Stimulated activated CD8-positive, alpha-beta memory T cell treated with anti-CD3 and anti-CD28 coated beads, Interleukin-2, amount 100 ng/mL, for 48 hours (primary cell): ENCODE results near the gene RNF7.
"Not testable (repeated sequence)": the region's sequence is repeated elsewhere in the genome, so short reads cannot be mapped to it uniquely, and the experiment has no call there.

Experiments used
- DNase-seq, 2 donors: peaks; one replicate each; pipeline ENCODE4 v3.0.0-alpha.2; 2020; ENCODE audit warnings: low read depth in 2 of 2

RNF7 gene

DNA sequence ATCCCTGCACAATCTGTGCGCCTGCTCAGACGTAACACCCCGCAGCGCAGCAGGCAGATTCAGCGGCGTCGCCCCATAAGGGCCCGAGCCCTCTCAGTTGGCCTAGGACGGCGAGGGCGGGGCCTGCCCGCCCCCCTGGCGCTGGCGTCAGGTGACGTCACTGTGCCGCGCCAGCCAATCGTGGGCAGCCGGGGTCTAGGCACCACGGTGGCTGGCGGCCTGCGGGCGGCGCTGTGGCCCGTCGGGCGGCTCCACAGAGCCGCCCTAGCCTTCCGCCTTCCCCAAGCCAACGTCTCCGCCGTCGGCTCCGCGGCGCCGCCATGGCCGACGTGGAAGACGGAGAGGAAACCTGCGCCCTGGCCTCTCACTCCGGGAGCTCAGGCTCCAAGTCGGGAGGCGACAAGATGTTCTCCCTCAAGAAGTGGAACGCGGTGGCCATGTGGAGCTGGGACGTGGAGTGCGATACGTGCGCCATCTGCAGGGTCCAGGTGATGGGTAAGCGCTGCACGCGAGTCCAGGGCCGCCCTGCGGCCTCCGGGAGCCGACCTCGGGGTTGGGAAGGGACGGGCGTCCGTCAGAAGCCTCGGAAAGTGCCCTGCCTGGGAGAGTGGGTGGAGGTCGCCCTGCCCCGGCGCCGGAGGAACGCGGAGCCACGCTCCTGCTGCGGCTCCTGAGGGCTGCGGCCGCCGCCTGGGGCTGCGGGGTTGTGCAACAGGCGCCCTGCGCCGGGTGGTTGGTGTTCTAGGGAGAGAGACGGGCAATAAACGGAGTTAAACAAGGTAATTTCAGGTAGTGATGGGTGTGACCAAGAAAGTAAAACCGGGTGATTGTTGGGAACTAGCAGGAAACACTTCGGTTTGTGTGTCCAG is at the start of gene RNF7:
Gene RNF7, plus strand, starts transcription at position 277 of the 869 bp plus-strand sequence. Its CDS starts 44 bp downstream, at position 321.
- peak; percentile 92 to 95 for DNase-seq

DNA sequence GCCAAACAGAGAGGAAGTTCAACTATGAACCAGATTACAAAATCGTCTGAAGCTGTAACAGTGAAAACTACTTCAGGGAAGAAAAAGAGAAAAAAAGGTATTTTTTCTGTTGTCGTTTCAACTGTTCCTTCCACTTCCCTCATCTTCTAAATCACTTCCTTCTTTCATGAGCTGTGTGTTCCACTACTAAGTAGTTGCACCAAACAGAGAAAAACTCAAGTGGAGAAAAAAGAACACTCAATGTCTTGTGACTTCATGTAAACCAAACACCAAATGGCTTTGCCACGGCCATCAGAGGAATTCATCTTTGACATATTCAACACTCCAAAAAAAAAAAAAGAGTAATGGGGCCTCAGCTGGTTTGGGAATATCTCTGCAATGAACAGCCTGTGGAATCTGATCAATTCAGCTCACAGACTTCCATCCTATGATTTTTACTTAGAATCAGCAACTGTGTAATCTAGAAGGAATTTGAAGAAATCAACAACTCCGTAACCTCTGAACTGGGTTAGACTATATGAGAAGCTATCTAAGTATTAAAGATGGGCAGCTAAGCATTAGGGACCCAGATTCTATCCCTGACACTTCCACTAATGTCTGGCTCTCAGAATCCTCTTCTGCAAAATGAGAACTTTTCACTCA is 47.5 kb upstream of the RNF7 start:
- no peak for DNase-seq

DNA sequence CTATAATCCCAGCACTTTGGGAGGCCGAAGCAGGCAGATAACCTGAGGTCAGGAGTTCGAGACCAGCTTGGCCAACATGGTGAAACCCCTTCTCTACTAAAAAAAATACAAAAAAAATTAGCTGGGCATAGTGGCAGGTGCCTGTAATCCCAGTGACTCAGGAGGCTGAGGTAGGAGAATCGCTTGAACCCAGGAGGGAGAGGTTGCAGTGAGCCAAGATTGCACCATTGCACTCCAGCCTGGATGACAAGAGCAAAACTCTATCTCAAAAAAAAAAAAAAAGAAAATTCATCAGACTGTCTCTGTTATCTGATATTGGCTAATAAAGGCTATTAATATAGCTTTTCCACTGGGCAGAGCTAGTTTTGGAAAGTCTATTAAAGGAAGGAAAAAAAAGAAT is 46.6 kb upstream of the RNF7 start:
- DNase-seq = not testable (repeated sequence)

DNA sequence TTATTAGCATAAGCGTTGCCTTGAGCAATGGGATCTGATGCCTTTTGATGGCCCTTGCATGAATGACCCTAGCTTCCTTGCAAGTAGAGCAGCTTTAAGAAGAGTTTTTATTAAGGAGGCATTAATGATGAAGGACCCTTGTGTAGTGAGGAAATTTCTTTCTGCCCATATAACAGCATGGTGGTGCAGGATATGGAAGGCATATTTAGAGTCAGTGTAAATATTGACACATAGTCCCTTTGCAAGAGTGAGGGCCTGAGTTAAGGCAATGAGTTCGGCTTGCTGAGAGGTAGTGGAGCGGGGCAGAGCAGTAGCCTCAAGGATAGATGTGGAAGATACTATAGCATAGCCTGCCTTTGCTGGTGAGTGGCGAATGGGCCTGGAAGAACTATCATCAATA is 45.1 kb upstream of the RNF7 start:
- not testable (repeated sequence) for DNase-seq

DNA sequence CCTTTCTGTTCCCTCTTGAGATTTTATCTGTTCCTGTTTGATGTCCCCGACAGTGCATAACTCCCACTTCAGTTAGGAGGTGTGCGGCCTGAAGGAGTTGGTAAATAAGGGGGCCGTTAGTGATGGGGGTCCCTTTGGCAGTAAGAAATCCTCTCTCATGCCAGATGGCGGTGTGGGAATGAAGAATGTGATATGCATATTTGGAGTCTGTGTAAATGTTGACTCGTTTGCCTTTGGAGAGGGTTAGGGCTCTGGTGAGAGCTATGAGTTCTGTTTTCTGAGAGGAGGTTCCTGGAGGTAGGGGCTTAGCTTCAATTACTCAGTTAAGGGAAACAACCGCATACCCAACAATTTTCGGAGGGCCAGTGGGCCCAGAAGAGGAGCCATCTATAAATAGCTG is 38.8 kb upstream of the RNF7 start:
- no peak for DNase-seq

DNA sequence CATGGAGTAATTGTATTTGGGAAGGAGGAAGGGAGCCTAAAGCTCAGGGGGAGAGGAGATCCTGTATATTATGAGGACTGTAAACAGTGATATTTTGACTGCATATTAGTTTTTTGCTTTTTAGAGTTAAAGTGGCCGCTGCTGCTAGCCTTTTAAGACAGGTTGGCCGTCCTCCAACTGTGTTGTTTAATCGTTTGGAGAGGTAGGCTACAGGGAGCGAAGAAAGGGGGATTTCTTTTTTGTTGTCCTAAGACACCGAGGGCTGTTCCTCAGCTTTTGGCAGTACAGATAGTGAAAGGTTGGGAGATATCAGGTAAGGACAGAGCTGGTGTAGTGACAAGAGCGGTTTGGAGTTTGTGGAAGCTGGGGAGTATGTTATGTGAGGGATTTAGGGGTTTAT is 38.2 kb upstream of the RNF7 start:
- DNase-seq = no peak

DNA sequence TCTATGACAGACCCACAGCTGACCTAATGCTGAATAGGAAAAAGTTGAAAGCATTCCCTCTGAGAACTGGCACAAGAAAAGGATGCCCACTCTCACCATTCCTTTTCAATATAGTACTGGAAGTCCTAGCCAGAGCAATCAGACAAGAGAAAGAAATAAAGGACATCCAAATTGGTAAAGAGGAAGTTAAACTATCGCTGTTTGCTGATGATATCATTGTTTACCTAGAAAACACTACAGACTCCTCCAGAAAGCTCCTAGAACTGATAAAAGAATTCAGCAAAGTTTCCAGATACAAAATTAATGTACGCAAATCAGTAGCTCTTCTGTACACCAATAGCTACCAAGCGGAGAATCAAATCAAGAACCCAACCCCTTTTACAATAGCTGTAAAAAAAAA is 34.7 kb upstream of the RNF7 start:
- DNase-seq = not testable (repeated sequence)

DNA sequence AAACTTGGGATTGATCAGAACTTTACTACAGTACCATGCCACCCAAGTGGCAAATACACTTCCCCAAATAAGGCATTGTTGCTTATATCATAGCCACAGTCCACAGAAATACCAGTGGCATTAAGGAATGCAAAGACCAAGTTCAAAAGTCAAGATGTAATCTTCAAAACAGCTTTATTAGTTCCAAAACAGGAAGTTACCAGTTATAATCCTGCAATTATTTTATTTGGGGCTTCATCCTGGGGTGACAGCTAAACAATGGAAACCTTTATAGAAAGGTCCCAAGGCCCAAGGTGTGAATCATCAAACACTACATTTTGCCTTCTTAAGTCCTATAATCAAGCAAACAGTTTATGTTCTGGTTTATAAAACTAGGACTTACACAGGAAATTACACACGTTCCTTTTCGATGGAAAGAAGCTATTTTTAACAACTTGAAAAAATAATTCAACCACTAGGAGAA is 30.3 kb upstream of the RNF7 start:
- no peak for DNase-seq

DNA sequence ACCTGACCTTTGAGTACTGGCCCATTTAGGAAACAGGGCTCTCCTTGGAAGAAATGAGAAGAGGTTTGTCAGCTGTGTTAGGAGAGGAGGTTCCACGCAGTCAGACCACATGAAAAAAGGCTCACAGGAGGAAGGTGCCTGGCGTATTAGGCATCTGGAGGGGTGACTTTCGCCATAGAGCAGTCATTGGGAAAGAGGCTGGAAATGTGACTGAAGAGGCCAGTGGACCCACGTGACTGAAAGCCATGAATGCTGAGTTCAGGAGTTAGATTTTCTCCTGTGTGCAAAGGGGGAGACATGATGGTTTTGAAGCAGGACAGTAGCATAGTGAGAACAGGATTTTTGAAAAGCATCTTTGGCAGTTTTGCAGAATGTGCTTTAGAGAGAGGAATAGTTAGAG is 29.7 kb upstream of the RNF7 start:
- no peak for DNase-seq

DNA sequence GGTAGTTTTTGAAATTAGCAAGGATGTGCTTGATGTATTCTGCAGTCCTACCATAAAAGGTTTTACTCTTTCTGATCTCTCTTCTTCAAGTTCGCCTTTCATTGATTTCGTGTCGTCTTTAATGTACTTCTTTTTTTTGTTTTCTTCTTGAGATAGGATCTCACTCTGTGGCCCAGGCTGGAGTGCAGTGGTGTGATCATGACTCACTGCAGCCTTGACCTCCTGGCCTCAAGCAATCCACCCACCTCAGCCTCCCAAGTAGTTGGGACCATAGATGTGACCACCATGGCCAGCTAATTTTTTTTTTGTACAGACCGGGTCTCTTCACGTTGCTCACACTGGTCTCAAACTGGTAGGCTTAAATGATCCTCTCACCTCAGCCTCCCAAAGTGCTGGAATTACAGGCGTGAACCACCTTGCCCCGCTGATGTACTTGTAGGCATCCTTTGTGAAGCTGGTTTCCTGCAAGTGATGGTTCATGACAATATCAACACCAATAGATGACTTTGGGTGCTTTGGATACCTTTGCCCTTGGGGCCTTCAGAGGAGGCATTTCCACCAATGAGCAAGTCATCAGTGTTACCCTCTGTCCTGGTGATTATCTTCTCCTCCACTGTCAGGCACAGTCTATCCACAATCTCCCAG is 28.9 kb upstream of the RNF7 start:
- no peak for DNase-seq

DNA sequence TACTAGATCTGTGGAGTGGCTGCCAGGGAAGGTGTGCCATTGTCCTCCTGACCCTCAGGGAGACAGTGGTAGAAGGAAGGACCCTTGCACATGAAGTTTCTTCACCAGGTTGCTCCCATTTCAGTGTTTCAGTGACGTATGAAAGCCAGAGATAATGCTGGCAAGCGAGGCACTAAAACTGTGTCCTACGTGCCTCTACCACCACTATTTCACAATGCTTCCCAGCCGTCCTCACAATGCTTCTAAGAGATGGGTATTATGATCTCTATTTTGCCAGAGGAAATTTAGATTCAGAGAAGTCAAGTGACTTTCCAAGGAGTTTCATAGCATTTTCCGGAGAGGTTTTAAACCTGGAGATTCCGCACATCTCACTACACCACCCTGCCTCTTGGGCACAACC is 28.0 kb upstream of the RNF7 start:
- no peak for DNase-seq

DNA sequence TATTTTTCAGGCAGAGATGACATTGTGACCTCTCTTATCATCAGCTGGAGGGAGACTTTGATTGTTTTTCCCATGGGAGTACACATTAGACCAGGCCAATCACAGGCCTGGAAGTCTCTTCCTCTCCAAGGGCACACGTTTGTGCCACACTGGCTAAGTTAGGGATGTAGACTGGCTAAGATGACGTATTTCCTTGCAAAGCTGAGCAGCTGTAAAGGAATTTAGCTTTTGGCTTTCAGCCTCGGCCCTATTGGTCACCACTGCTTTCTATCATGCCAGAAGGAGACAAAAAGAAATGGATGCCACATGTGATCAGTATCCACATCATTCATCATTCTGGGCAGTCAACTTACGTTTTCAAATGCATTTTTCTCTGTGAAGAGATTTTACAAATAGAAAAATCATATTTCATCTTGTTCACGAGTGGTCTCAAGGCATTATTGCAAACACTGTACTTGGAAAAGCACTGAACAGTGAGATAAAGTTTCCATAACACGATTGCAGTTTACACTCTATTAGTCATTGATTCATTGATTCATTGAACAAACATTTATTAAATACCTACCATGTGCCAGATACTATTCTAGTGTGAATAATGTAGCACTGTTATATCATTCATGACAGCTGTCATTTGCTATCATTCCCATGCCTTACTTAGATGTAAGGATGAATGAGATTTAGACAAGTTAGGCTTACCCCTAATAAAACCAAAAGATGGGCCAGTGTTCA is 27.0 kb upstream of the RNF7 start:
- DNase-seq = no peak

DNA sequence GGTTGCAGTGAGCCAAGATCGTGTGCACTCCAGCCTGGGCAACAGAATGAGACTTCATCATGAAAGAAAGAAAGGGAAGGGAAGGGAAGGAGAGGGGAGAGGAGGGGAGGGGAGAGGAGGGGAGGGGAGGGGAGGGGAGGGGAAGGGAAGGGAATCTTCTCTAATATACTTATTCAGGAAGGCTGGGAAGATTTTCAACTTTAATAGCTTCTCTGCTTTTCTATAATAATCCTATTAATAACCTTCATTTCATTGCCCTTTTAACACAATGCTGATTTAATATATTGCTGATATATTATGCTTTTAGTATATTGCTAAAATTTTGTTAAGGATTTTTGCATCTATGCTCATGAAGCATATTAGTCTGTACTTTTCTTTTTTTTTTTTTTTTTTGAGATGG is 23.4 kb upstream of the RNF7 start:
- DNase-seq = no peak

DNA sequence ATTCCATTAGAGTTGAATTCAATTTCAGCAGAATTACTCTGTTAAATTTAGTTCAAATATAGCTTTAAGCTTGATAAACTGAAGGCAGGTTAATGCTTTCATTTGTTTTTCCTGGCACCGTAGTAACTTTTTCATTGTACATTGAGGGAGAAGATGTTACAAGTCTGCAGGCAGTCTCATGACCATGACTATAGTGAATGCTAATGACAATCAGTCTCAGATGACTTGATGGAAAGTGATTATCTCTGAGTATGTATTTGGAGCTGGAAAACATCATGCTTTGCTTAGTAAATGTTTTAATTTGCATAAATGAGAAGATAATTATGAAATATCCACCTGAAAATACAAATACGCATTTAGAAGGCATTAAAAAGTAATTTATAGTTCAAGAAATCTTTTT is 16.0 kb upstream of the RNF7 start:
- DNase-seq = no peak

DNA sequence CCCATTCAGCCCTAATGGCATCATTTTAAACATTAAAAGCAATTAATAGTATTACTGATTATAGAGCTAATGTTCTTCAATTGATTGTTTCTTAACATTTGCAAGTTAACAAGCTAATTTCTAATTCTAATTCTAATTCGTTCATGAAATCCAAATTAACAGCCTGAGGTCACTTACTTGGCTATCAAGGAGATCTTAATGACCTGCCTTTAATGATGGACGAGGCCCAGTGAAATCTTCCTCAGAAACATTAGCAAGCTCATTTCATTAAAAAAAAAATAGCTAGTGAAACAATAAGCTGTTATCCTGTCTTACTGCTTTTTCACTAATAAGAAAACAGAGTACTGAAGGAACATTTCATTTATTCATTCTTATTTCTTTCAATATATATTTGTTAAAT is 15.4 kb upstream of the RNF7 start:
- no peak for DNase-seq

DNA sequence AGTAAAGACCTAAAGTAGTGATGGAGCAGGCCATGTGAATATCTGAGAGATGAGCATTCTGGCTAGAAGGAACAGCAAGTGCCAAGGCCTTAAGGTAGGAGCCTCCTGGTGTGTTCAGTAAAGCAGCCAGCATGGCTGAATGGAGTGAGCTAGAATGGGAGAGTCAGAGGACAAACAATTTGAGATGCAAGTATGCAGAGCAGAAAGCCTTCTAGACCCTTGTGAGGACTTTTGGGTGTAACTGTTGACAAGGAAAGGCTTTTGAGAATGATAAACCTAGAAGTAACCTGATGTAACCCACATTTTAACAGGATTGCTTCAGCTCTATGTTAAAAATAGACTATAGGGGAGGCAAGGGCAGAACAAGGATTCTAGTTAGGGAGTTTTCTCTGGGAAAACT is 14.8 kb upstream of the RNF7 start:
- no peak for DNase-seq

DNA sequence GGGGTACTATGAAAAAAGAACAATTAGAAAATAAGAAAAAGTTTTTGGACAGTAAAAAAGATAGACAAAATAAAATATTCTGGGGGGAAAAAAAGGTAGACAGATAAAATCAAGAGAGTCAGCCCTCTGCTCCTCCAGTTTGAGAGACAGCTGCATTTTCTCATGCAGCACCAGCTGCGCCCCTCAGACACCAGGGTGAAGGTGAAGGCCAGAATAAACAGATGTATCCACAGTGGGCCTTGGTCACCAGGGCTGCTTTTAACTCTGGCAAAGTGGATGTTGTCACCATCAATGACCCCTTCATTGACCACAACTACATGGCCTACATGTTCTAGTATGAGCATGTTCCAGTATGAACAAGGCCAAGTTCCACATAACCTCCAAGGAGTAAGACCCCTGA is 13.9 kb upstream of the RNF7 start:
- no peak for DNase-seq

DNA sequence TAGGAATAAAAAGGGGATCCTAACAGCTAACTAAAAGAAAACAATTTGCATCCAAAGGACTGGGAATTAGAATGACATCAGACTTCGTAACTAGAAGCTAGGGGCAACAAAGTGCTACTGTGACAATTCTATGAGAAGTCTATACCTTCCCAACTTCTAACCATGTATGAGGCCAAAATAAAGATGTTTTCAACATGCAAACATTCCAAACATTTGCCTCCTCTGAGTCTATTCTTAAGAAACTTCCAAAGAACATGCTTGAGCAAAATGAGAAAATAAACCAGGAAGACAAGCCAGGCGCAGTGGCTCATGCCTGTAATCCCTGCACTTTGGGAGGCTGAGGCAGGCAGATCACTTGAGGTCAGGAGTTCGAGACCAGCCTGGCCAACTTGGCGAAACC is 13.1 kb upstream of the RNF7 start:
- DNase-seq = no peak

DNA sequence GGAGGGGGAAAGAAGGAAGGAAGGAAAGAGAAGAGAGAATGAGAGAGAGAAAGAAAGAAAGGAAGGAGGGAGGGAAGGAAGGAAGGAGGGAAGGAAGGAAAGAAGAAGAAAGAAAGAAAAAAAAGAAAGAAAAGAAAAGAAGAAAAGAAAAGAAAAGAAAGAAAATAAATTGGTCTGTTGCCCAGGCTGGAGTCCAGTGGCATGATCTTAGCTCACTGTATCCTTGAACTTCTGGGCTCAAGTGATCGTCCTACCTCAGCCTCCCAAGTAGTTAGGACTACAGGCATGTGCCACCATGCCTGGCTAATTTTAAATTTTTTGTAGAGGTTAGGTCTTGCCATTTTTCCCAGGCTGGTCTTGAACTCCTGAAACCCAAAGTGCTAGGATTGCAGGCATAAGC is 11.6 kb upstream of the RNF7 start:
- no peak for DNase-seq

DNA sequence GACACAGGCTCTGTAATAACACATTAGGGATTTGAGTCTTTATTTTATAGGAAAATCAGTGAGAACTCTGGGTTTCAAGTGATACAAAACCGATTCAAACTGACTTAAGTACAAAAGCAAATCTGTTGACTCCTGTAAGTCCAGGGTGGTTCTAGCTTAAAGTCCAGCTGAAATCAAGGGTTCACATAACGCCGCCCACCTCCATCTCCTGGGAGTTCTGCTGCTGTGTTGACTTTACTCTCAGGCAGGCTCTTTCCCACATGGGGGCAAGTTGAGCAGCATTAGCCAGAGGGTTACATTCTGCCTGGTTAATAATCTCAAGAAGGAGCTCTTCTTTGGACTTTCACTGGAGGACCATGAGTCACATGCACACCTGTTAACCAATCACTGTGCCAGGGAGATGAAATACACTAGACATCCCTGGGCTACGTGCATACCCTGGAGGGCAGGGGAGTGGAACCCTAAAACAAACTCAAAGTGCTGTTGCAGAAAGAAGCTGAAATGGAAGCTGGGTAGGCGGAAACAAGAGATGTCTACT is 9.7 kb upstream of the RNF7 start:
- no peak for DNase-seq

DNA sequence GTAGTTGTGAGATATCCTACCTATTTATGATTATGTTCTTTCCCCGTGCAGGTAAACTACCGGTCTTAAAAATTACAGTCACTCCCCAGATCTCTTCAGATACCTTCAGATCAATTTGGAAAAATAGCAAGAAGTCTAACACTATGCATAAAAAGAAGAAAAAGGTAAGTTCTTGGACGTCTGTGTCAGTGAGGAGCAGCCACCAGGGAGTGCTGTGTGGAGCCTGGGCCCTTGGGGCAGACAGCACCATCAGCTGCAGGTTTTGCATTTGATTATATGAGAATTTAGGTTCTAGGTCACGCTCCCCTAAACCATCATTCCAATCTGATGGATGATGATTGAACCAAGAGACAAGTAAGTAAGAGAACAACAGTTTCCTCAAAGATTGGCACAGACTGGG is 8.9 kb upstream of the RNF7 start:
- DNase-seq = no peak

DNA sequence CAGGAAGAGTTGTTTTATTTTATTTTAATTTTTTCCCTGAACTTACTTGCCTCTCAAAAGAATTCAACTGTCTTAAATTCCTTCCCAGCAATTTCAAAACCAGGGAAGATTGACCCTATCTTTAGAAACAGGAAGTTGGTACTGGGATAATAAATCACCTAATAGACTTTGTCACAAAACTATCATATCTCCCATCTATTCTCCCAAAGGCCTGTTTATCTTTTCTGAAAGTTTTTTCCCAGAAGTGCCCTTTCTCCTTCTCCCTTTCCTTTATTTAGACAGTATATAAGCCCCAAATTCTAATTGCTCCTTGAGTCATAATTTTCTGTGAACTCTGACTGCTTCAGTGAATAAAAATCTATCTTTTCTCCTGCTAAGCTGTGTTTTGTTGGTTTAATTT is 2.9 kb upstream of the RNF7 start:
- no peak for DNase-seq
